IMR-90 (cell line): Measurements from ENCODE around the gene RNF212. TPM values are rescaled to one million over a fixed set of nuclear protein-coding genes. Genes with fewer than 3 reads are reported as not detected.
A peak's percentile ranks its signal among the peaks of the same experiment; 100 is the strongest.

ENCODE experiments used
- ATAC-seq: fragments of 200-7000 bp; cut with Tn5 transposase; 2 replicates; pipeline ENCODE4 v1.9.1; 2020; ENCODE audit warnings: low read depth, mild to moderate bottlenecking, moderate library complexity
- BruUV-seq: library from RNA; stranded (reverse); fragments of 400-500 nt; replicated peaks from 2 replicates; lab custom pipeline; 2021; lab: Mats Ljungman, UMichigan
- CTCF ChIA-PET: fragments of 300-600 bp; formaldehyde crosslinking; extraction: SDS; loops from one replicate; lab custom pipeline; 2021; ENCODE audit warnings: antibody characterized with exemption; lab: Yijun Ruan, JAX
- POLR2A ChIA-PET: fragments of 300-600 bp; sonication (Branson Sonifier 250); formaldehyde crosslinking; loops from one replicate; lab custom pipeline; 2022; ENCODE audit warnings: antibody characterized with exemption; ENCODE audit not compliant: unreplicated experiment; lab: Charles Lee
- DNase-seq: peaks from one replicate; pipeline ENCODE4 v3.0.0; 2013
- H2AFZ ChIP-seq: replicated peaks from 2 replicates; pipeline ENCODE3; 2013; ENCODE audit warnings: low read length, mild to moderate bottlenecking; ENCODE audit not compliant: poor library complexity
- H2AK5ac ChIP-seq: 2 replicates; pipeline ENCODE4 v1.6.1; 2013; ENCODE audit warnings: low read depth, low read length, inconsistent platforms
- H2AK9ac ChIP-seq: replicated peaks from 2 replicates; pipeline ENCODE3; 2013; ENCODE audit warnings: mild to moderate bottlenecking, low read depth, low read length, moderate library complexity; ENCODE audit not compliant: poor library complexity
- H2BK120ac ChIP-seq: 2 replicates; pipeline ENCODE4 v1.6.1; 2013; ENCODE audit warnings: low read depth, low read length, inconsistent platforms
- H2BK15ac ChIP-seq: 3 replicates; pipeline ENCODE4 v1.6.1; 2013; ENCODE audit warnings: low read depth, low read length, inconsistent platforms
- H2BK20ac ChIP-seq: 2 replicates; pipeline ENCODE4 v1.6.1; 2013; ENCODE audit warnings: low read depth, mild to moderate bottlenecking, inconsistent platforms, low read length, moderate library complexity
- H2BK5ac ChIP-seq: 2 replicates; pipeline ENCODE4 v1.6.1; 2013; ENCODE audit warnings: mild to moderate bottlenecking, low read depth, low read length, inconsistent platforms; ENCODE audit not compliant: poor library complexity, severe bottlenecking
- H3K14ac ChIP-seq: replicated peaks from 2 replicates; pipeline ENCODE4 v1.6.1; 2013; ENCODE audit warnings: low read depth, low read length, inconsistent platforms
- H3K18ac ChIP-seq: 2 replicates; pipeline ENCODE4 v1.6.1; 2013; ENCODE audit warnings: low read depth, low read length, control low read depth
- H3K23ac ChIP-seq: 2 replicates; pipeline ENCODE4 v1.6.1; 2013; ENCODE audit warnings: low read depth, low read length, inconsistent platforms
- H3K27ac ChIP-seq: 2 replicates; pipeline ENCODE4 v1.5.1; 2013; ENCODE audit warnings: mild to moderate bottlenecking, control low read depth, low read length; ENCODE audit not compliant: insufficient read depth
- H3K27me3 ChIP-seq: 2 replicates; pipeline ENCODE4 v1.6.1; 2013; ENCODE audit warnings: low read length; ENCODE audit not compliant: control insufficient read depth, insufficient read depth
- H3K36me3 ChIP-seq: 2 replicates; pipeline ENCODE4 v1.6.1; 2013; ENCODE audit warnings: low read length, mixed read lengths; ENCODE audit not compliant: control insufficient read depth, insufficient read depth
- H3K4ac ChIP-seq: 2 replicates; pipeline ENCODE4 v1.6.1; 2013; ENCODE audit warnings: low read depth, low read length, inconsistent platforms
- H3K4me1 ChIP-seq: 2 replicates; pipeline ENCODE4 v1.6.1; 2013; ENCODE audit warnings: low read length, mixed read lengths; ENCODE audit not compliant: control insufficient read depth, insufficient read depth
- H3K4me2 ChIP-seq: 2 replicates; pipeline ENCODE4 v1.6.1; 2013; ENCODE audit warnings: low read depth, mild to moderate bottlenecking, control low read depth, low read length, moderate library complexity
- H3K4me3 ChIP-seq: 2 replicates; pipeline ENCODE4 v1.5.1; 2013; ENCODE audit warnings: low read depth, mild to moderate bottlenecking, control low read depth, low read length, moderate library complexity; ENCODE audit not compliant: insufficient read depth
- H3K56ac ChIP-seq: 2 replicates; pipeline ENCODE4 v1.6.1; 2013; ENCODE audit warnings: low read length, inconsistent platforms; ENCODE audit not compliant: insufficient read depth; ENCODE audit errors: extremely low read depth
- H3K79me1 ChIP-seq, 2 experiments: 2 replicates each; pipeline ENCODE4 v1.6.1; 2013; ENCODE audit warnings: low read length in 2 of 2, inconsistent platforms in 1 of 2, low read depth in 1 of 2
- H3K9ac ChIP-seq: 2 replicates; pipeline ENCODE4 v1.6.1; 2013; ENCODE audit warnings: low read depth, low read length, control low read depth
- H3K9me1 ChIP-seq: 2 replicates; pipeline ENCODE4 v1.6.1; 2013; ENCODE audit warnings: low read length, inconsistent platforms; ENCODE audit not compliant: insufficient read depth
- H3K9me3 ChIP-seq: 2 replicates; pipeline ENCODE4 v1.6.1; 2013; ENCODE audit warnings: low read length; ENCODE audit not compliant: control insufficient read depth, insufficient read depth
- H4K20me1 ChIP-seq: 2 replicates; pipeline ENCODE4 v1.6.1; 2013; ENCODE audit warnings: low read length, inconsistent platforms; ENCODE audit not compliant: insufficient read depth
- H4K5ac ChIP-seq: 2 replicates; pipeline ENCODE4 v1.6.1; 2013; ENCODE audit warnings: mild to moderate bottlenecking, low read depth, low read length, control low read depth
- H4K8ac ChIP-seq, 2 experiments: 2 replicates each; pipeline ENCODE4 v1.6.1; 2013; ENCODE audit warnings: low read depth in 2 of 2, low read length in 2 of 2, control low read depth in 1 of 2, inconsistent platforms in 1 of 2
- H4K91ac ChIP-seq: 2 replicates; pipeline ENCODE4 v1.6.1; 2013; ENCODE audit warnings: low read depth, low read length, inconsistent platforms; ENCODE audit not compliant: insufficient read depth
- BHLHE40 ChIP-seq: fragments of 150-350 bp; IDR thresholded peaks from 2 replicates; pipeline ENCODE4 v1.6.1; 2016; ENCODE audit warnings: mild to moderate bottlenecking, low read depth, low read length
- CEBPB ChIP-seq: IDR thresholded peaks from 2 replicates; pipeline ENCODE4 v1.6.1; 2012; ENCODE audit warnings: low read depth, low read length, improper control_type of control experiment
- CHD1 ChIP-seq: IDR thresholded peaks from 2 replicates; pipeline ENCODE4 v1.6.1; 2012; ENCODE audit warnings: low read depth, low read length, improper control_type of control experiment
- CTCF ChIP-seq: conservative IDR thresholded peaks from 2 replicates; pipeline ENCODE4 v1.5.1; 2012; ENCODE audit warnings: mild to moderate bottlenecking, low read depth, low read length, improper control_type of control experiment
- FOS ChIP-seq: fragments of 150-350 bp; IDR thresholded peaks from 2 replicates; pipeline ENCODE4 v1.6.1; 2016; ENCODE audit warnings: low read depth, low read length
- MAFK ChIP-seq: IDR thresholded peaks from 2 replicates; pipeline ENCODE4 v1.6.1; 2012; ENCODE audit warnings: low read depth, low read length, improper control_type of control experiment
- MAZ ChIP-seq: IDR thresholded peaks from 2 replicates; pipeline ENCODE4 v1.6.1; 2012; ENCODE audit warnings: low read depth, mild to moderate bottlenecking, low read length, improper control_type of control experiment, moderate library complexity, borderline replicate concordance
- MXI1 ChIP-seq: IDR thresholded peaks from 2 replicates; pipeline ENCODE4 v1.6.1; 2012; ENCODE audit warnings: low read depth, mild to moderate bottlenecking, low read length, moderate library complexity, borderline replicate concordance
- NFE2L2 ChIP-seq: fragments of 150-350 bp; IDR thresholded peaks from 2 replicates; pipeline ENCODE4 v1.6.1; 2016; ENCODE audit warnings: low read depth, mild to moderate bottlenecking, low read length
- POLR2A ChIP-seq: IDR thresholded peaks from 2 replicates; pipeline ENCODE4 v1.6.1; 2012; ENCODE audit warnings: mild to moderate bottlenecking, low read depth, low read length
- RAD21 ChIP-seq: IDR thresholded peaks from 2 replicates; pipeline ENCODE4 v1.6.1; 2012; ENCODE audit warnings: low read length, improper control_type of control experiment
- RCOR1 ChIP-seq: IDR thresholded peaks from 2 replicates; pipeline ENCODE4 v1.6.1; 2012; ENCODE audit warnings: mild to moderate bottlenecking, low read length, improper control_type of control experiment; ENCODE audit not compliant: insufficient replicate concordance
- RFX5 ChIP-seq: IDR thresholded peaks from 2 replicates; pipeline ENCODE4 v1.8.0; 2012; ENCODE audit warnings: low read depth, mild to moderate bottlenecking, low read length, moderate library complexity
- SMC3 ChIP-seq: fragments of 150-350 bp; IDR thresholded peaks from 2 replicates; pipeline ENCODE4 v1.6.1; 2016; ENCODE audit warnings: low read depth, mild to moderate bottlenecking, antibody characterized with exemption, low read length, moderate library complexity
- WGBS, 2 experiments: methylation state at CpG; one replicate each; pipeline versions ENCODE4 v1.1.5 to v1.1.7; 2013; ENCODE audit warnings: missing lambda C conversion rate in 2 of 2; ENCODE audit not compliant: insufficient read length in 1 of 2; ENCODE audit errors: extremely low coverage in 2 of 2; 5-methylcytosine and 5-hydroxymethylcytosine counted together
- dilution Hi-C: fragments of 300-500 bp; cut with HindIII; formaldehyde crosslinking; loops from one replicate; pipeline ENCODE4 v1.14.3; 2018; ENCODE audit warnings: low sequenced_read_pairs; ENCODE audit not compliant: unreplicated experiment
- in situ Hi-C: fragments of 300-500 bp; cut with MboI; formaldehyde crosslinking; loops from 3 replicates; pipeline ENCODE4 v1.14.3; 2019; ENCODE audit warnings: low sequenced_read_pairs, inconsistent platforms, mixed read lengths
- intact Hi-C: fragments of 100-400 bp; cut with micrococcal nuclease; formaldehyde crosslinking; loops from 2 replicates; pipeline ENCODE4 v1.10.0; 2022
- polyA plus RNA-seq, 3 experiments: library from polyadenylated mRNA; depleted of rRNA; stranded (reverse); fragments of >200 nt; gene quantifications; 2 replicates each; pipeline ENCODE4 v1.2.3, GENCODE V29; 2012; ENCODE audit warnings: low replicate concordance in 1 of 3
- total RNA-seq: library from RNA; depleted of rRNA; stranded (reverse); fragments of >200 nt; gene quantifications from 2 replicates; pipeline ENCODE4 v1.2.3, GENCODE V29; 2012
- TF ChIP-seq, protein P1 (sequence below): fragments of 150-350 bp; IDR thresholded peaks from 2 replicates; pipeline ENCODE4 v1.6.1; 2016; ENCODE audit warnings: low read depth, mild to moderate bottlenecking, low read length, moderate library complexity, borderline replicate concordance
- TF ChIP-seq, protein P2 (sequence below): fragments of 150-350 bp; IDR thresholded peaks from 2 replicates; pipeline ENCODE4 v1.6.1; 2017; ENCODE audit warnings: mild to moderate bottlenecking, antibody characterized with exemption, low read length, low read depth

The RNF212 gene
- total and polyA plus RNA-seq, 2 of the 4 experiments (the other 2 are of a cell fraction) = under 0.01 to 0.51 TPM

DNA sequence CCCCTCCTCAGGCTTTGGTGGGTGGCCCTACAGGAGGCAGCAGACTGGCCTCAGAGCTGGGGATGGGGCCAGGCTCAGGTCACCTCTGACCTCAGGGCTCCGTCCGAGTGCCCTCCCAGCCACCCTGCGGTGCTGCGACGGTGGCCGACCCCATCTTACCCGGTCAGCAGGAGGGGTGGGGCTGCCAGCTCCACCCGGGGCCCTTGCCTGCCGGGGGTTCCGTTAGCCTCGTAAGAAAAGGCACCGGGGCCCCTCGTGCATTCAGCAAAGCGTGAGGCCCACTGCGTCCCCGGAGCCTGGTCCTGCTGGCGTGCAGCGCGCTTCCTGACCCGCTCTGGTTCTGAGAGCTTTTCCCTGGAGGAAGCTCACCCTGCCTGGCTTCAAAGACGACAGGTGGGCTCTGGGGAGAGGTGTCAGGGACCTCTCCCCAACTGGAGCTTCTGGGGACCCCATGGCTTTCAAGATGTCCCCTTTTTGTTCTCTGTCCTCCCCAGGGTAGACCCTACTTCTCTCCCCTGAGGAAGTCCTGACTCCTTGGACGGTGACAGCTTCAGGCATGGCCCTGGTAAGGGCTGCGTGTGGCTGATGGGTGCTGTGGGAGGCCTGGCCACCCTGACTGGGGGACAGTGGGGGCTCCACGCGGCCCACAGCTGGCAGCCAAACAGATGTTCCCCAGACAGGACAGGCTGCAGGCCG is 86.0 kb downstream of the RNF212 start:
- H2AFZ ChIP-seq = no peak overlapping the region
- intact Hi-C loops = no loop called here
- no TSS peak for BruUV-seq
- H3K27ac ChIP-seq = no peak overlapping the region
- no peak overlapping the region for H3K56ac ChIP-seq
- H3K18ac ChIP-seq = no peak overlapping the region
- 44% methylated on average over 9 of the region's 26 CpGs; no CpG with 5 or more reads in 1 of the 2 experiments for WGBS, 2 experiments
- H2BK20ac ChIP-seq = no peak overlapping the region
- H3K9me1 ChIP-seq = peaks cover 11% of the 10 kb centered on the region
- no peak overlapping the region for H4K5ac ChIP-seq
- peaks cover 9% of the 10 kb centered on the region; the same call in 1 of the 2 replicates for H4K20me1 ChIP-seq
- peaks cover 23% of the 10 kb centered on the region for H3K36me3 ChIP-seq
- H2AK9ac ChIP-seq = no peak overlapping the region
- peaks cover 4% of the 10 kb centered on the region; the same call in 1 of the 2 replicates for H3K4me1 ChIP-seq
- DNase-seq = no peak
- no peak overlapping the region for H3K14ac ChIP-seq
- H3K23ac ChIP-seq = no peak overlapping the region
- no peak overlapping the region for H2AK5ac ChIP-seq
- dilution Hi-C loops = no loop called here
- ChIA-PET CTCF (no interaction called here), POLR2A (no interaction called here)
- no peak overlapping the region for H2BK120ac ChIP-seq
- ATAC-seq = peak; percentile 11
- H3K9ac ChIP-seq = no peak overlapping the region
- H2BK5ac ChIP-seq = no peak overlapping the region
- H3K4ac ChIP-seq = no peak overlapping the region
- no peak overlapping the region for H2BK15ac ChIP-seq
- H3K79me1 ChIP-seq = no peaks in the 10 kb centered on the region
- no peaks in the 10 kb centered on the region for H3K9me3 ChIP-seq
- H4K8ac ChIP-seq = no peak overlapping the region
- H3K4me3 ChIP-seq = no peak overlapping the region
- in situ Hi-C loops = no loop called here
- TF ChIP-seq BHLHE40 = no peak
- no peak for TF ChIP-seq CTCF
- TF ChIP-seq NFE2L2 = no peak
- TF ChIP-seq POLR2A = no peak
- no peak for TF ChIP-seq MAZ
- TF ChIP-seq CEBPB = no peak
- no peak for TF ChIP-seq FOS
- TF ChIP-seq RAD21 = no peak
- no peak for TF ChIP-seq RCOR1
- TF ChIP-seq RFX5 = no peak
- no peak for TF ChIP-seq SMC3
- no peak for TF ChIP-seq MXI1
- TF ChIP-seq, protein P1, sequence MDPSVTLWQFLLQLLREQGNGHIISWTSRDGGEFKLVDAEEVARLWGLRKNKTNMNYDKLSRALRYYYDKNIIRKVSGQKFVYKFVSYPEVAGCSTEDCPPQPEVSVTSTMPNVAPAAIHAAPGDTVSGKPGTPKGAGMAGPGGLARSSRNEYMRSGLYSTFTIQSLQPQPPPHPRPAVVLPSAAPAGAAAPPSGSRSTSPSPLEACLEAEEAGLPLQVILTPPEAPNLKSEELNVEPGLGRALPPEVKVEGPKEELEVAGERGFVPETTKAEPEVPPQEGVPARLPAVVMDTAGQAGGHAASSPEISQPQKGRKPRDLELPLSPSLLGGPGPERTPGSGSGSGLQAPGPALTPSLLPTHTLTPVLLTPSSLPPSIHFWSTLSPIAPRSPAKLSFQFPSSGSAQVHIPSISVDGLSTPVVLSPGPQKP = no peak
- no peak for TF ChIP-seq MAFK
- TF ChIP-seq CHD1 = no peak
- TF ChIP-seq, protein P2, sequence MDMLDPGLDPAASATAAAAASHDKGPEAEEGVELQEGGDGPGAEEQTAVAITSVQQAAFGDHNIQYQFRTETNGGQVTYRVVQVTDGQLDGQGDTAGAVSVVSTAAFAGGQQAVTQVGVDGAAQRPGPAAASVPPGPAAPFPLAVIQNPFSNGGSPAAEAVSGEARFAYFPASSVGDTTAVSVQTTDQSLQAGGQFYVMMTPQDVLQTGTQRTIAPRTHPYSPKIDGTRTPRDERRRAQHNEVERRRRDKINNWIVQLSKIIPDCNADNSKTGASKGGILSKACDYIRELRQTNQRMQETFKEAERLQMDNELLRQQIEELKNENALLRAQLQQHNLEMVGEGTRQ = no peak
- no peak overlapping the region for H4K91ac ChIP-seq
- H3K4me2 ChIP-seq = no peak overlapping the region
- H3K27me3 ChIP-seq = no peaks in the 10 kb centered on the region
